RPMI7951 (cell line): ENCODE data around the gene IFNAR1. TPM values are rescaled to one million over a fixed set of nuclear protein-coding genes. Genes with fewer than 3 reads are reported as not detected.
"Not testable (repeated sequence)": the region's sequence is repeated elsewhere in the genome, so short reads cannot be mapped to it uniquely, and the experiment has no call there.

ENCODE experiments used
- DNase-seq: peaks from one replicate; pipeline ENCODE4 v3.0.0-alpha.2; 2012; ENCODE audit warnings: low read depth
- total RNA-seq: library from RNA; depleted of rRNA; stranded (reverse); fragments of >200 nt; shearing (Covaris generic); gene quantifications from 2 replicates; pipeline ENCODE4 v1.2.3, GENCODE V29; 2014

Gene IFNAR1
- total RNA-seq, 1 experiment from 2014 or later = 19.3 TPM

GRCh38 chr21:33308586-33309490, 15.9 kb upstream of the IFNAR1 start:
- DNase-seq = peak; percentile 86

GRCh38 chr21:33309778-33310177, 15.0 kb upstream of the IFNAR1 start:
- no peak for DNase-seq

DNA sequence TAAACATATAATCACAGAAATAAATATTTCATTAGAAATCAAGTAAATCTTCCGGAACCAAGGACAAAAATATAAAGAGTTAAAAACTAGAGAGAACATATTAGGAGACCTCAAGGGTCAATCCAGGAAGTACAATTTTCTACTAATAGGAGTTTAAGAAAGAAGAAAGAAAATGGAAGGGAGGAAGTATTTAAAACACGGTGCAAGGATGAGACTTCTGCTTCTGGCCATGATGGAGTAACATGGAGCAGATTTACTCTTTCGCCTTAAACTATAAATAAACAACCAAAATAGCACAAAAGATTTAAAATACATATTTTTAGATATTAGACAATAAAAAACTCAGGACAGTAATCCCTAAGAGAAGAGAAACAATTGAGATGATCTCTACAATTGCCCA, 12.6 kb upstream of the IFNAR1 start:
- DNase-seq = no peak

- no peak for DNase-seq
These were observed 11.6 kb upstream of the IFNAR1 start for GRCh38 chr21:33313183-33313582.

DNA sequence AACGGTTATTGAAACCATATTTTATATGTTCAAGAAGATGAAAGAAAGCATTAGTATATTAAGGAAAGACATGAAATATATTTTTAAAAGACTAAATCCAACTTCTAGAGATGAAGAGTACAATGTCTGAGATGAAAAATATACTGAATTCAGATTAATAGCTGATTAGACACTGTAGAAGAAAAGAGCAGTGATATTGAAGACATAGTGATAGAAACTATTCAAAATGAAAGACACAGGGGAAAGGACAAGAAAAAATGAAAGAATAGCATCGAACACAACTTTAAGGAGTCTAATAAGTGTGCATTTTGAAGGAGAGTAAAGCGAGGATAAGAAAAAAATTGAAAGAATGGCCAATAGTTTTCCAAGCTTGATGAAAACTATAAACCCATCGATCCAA, 11.2 kb upstream of the IFNAR1 start:
- no peak for DNase-seq

DNA sequence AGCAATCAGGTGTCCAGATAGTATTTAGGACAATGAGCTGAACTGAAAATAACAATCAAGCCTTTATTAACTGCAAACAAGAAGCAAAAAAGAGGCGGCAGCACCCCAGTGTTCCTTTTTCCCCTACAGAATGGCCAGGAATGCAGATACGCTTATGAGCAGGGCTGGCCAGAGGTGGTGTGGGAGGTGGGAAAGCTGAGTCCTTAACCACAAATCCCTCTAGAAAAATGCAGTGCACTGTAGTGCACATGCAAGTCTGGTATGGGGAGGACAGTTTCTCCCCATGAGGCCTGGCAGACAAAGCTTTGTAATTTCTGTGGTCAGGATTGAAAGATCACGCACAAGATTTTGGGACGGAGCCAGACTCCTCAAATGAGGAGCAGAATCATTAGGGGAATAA, 10.7 kb upstream of the IFNAR1 start:
- peak; percentile 83 for DNase-seq

- DNase-seq = no peak
These were observed 8.6 kb upstream of the IFNAR1 start for GRCh38 chr21:33315946-33316710.

DNA sequence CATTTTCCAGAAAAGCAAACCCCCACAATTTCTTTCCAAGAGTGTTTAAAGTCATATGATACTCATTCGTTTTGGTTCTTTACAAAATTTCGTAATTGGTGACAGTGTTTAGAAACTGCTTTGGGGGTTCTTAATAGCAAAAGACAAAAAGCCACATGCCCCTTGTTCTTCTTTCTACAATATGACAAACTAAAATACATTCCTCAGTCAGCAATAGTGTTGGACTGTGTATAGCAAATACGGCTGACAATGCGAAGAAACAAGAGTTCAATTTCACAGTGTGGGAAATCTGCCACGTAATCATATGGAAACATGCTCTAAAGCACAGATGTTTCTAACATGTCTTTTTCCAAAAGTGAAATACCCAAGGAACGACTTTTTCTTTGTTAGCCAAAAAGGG, 7.6 kb upstream of the IFNAR1 start:
- DNase-seq = no peak

DNA sequence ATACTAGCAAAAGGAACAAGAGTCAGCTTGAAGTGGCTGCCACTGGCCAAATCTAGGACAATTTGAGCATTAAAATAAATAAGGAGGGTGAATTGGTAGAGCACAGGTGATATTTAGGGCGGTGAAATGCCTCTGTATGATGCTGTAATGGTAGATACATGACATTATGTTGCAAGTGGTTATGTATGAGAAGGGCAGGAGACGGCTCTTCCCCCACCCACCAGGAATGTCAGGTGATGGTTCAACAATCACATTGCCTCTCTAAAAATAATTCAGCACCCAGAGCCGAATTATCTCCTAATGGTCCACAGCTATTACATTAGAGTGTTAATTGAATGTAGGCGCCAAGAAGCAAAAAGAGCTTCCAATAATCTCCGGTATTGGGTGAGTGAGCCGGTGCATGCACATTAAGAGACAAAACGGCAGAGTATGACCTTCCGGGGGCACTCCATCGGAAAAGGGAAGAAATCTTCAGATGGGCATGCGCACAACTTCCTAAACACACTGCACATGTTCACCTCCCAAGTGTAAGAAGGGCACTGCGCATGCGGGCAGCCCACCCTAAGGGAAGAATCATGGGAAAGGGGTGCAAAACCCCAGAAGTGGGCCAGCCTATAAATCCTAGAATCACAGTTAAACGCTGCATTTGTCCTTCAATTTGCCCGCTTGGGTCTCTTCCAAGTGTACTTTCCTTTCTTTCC, 6.8 kb upstream of the IFNAR1 start:
- DNase-seq = no peak

DNA sequence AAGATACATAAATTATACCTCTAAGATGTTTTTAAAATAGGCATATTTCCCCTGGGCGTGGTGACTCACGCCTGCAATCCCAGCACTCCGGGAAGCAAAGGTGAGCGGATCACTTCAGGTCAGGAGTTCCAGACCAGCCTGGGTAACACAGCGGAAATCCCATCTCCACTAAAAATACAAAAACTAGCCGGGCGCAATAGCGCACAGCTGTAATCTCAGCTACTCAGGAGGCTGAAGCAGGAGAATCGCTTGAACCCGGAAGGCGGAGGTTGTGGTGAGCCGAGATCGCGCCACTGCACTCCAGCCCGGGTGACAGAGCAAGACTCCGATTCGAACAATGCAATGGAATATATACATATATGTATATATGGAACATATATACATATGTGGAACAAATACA, 3.8 kb upstream of the IFNAR1 start:
- not testable (repeated sequence) for DNase-seq

DNA sequence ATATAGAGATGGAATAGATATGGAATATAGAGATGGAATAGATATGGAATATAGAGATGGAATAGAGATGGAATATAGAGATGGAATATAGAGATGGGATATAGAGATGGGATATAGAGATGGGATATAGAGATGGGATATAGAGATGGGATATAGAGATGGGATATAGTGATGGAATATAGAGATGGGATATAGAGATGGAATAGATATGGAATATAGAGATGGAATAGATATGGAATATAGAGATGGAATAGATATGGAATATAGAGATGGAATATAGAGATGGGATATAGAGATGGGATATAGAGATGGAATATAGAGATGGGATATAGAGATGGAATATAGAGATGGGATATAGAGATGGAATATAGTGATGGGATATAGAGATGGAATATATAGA, 1.2 kb upstream of the IFNAR1 start:
- not testable (repeated sequence) for DNase-seq

DNA sequence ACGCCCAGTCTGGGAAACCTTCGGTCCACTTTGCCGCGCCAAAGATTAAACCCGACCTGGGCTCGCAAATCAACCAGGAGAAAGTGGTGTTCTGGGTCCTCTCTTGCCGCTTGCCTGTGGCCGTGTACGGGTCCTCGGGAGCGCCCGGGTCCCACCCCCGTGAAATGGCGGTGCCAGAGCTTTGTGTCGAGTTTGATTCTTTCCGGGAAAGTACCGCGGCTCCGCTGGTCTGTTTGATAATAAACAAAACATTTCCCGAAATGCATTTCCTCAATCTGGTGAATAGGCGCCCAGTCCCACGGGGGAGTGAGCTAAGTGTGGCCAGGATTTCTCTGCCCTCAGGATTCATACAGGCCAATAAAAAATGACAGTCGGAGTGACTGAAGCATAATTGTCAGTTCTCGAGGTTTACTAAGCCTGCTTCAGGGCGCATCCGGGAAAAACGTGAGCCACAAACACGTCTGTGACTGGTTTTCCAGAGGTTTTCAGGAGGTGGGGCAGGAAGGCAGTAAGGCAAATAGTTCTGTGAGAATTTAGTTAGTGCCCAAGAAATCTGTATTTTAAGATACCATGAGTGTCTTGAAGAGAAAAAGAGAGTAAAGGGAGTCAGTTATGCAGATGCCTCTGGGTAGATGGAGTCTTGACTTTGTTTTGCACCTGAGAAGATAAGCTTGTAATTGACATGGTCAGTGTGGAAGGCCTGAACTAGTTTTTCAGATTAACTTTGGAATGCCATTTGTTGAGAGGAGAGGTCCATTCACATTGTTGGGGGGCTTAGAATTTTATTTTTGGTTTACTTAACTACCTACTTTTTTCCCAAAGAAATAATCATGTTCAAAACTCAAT, 675 bp downstream of the IFNAR1 start:
- DNase-seq = peak; percentile 81

DNA sequence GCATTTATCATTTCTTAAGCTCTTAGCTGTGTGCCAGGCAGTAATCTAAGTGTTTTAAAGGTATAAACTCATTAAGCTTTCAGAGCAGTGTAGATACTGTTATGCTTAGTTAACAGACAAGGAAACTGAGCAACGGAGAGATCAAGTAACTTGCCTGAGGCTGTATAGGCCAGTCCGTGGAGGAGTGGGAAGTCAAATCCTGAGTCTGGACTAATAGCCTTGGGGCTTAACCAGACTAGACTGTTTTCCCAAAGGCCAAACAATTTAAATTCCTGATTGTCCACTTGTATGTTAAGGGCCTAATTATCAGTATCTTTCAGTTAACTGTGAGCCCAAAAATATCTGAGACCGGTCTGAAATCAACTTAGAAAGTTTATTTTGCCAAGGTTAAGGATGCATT, 2.6 kb downstream of the IFNAR1 start:
- DNase-seq = no peak

DNA sequence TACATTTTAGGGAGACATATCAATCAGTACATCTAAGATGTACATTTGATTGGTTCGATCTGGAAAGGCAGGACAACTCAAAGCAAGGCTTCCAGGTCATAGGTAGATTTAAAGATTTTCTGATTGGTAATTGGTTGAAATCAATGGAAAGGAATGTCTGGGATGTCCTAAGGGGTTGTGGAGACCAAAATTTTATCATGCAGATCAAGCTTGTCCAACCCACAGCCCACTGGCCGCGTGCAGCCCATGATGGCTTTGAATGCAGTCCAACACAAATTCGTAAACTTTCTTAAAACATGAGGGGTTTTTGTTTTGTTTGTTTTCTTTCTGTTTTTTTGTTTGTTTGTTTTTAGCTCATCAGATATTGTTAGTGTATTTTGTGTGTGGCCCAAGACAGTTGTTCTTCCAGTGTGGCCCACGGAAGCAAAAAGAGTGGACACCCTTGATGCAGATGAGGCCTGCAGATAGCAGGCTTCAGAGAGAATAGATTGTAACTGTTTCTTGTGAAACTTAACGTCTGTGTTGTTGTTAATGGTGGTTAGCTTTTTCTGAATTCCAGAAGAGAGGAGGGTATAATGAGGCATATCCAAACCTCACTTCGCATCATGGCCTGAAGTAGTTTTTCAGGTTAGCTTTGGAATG, 3.1 kb downstream of the IFNAR1 start:
- no peak for DNase-seq

- no peak for DNase-seq
These were observed 6.0 kb downstream of the IFNAR1 start for GRCh38 chr21:33330726-33331125.

DNA sequence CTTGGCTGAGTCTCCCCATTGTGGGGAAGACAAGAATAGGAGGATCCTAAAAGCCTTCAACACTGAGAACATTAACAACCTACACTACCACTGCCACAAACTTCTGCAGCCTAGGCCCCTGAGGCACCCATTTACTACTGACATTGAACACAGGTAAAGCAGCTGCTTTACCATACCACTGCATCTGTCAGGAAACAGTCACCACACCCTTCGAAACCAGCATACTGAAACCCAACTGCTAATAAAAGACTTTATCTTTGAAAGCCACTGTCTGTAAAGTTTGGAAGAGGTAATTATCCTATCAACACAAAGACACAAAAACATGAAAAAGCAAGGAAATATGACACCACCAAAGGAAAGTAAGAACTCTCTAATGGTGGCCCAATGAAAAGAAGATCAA, 7.4 kb downstream of the IFNAR1 start:
- DNase-seq = no peak

GRCh38 chr21:33334191-33334590, 9.4 kb downstream of the IFNAR1 start:
- no peak for DNase-seq

DNA sequence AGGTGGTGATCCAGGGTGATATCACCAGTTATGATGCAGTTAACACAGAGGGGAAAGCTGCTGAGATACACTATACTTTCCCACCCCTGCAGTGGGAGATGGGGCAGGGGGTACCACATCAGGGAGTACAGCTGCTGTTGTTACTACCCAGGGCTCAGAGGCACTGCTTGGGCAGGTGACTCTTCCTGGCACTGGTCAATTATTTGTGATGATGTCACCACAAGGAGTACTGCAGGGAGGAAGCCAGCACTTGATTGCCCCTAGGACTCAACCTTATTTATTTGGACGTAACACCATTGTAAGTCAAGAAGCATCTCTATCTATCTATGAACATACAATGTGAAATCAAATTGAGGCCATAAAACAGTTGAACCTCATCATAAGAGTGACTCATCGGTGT, 10.1 kb downstream of the IFNAR1 start:
- no peak for DNase-seq

- DNase-seq = no peak
These were observed 14.4 kb downstream of the IFNAR1 start for GRCh38 chr21:33339135-33339534.

- DNase-seq = no peak
These were observed 15.1 kb downstream of the IFNAR1 start for GRCh38 chr21:33339918-33340317.

DNA sequence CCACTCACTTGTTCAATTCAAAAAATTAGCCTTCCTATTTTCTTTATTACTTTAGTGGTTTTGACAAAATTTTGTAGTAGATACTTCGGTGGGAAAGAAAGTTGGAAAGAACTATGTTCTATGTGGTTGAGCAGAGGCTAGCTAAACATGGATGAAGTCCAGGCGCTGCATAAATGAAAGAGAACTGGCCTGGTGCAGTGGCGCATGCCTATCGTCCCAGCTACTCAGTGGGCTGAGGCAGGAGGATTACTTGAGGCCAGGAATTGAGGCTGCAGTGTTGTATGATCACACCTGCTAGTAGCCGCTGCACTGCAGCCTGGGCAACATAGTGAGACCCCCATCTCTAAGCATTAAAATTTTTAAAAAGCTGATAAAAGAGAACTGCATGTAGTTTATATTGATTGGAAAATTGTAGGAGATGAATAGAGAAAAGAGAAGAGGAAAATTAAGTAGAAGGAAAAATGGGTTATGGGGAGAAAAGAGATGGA, 21.0 kb downstream of the IFNAR1 start:
- DNase-seq = no peak
